HFFc6 (cell line): ENCODE results near the gene C3orf33. TPM values are rescaled to one million over a fixed set of nuclear protein-coding genes. Genes with fewer than 3 reads are reported as not detected.
A peak's percentile ranks its signal among the peaks of the same experiment; 100 is the strongest.

Source experiments
- DNase-seq: peaks from one replicate; pipeline ENCODE4 v3.0.0-alpha.2; 2018
- H3K27ac Mint-ChIP-seq: 2 replicates; pipeline ENCODE4 v1.8.0; 2020; ENCODE audit warnings: mild to moderate bottlenecking, mixed read lengths
- H3K27me3 Mint-ChIP-seq: 2 replicates; pipeline ENCODE4 v1.8.0; 2021; ENCODE audit warnings: mild to moderate bottlenecking, moderate library complexity, mixed read lengths; ENCODE audit not compliant: insufficient read depth
- H3K36me3 Mint-ChIP-seq: 2 replicates; pipeline ENCODE4 v1.8.0; 2021; ENCODE audit warnings: low read depth, mixed read lengths
- H3K4me1 Mint-ChIP-seq: 2 replicates; pipeline ENCODE4 v1.8.0; 2020; ENCODE audit warnings: low read depth, mixed read lengths
- H3K4me3 Mint-ChIP-seq: 2 replicates; pipeline ENCODE4 v1.8.0; 2020; ENCODE audit warnings: mild to moderate bottlenecking, moderate library complexity, mixed read lengths
- H3K9me3 Mint-ChIP-seq: 2 replicates; pipeline ENCODE4 v1.8.0; 2020; ENCODE audit warnings: mild to moderate bottlenecking, mixed read lengths
- total RNA-seq, 6 experiments: library from RNA; stranded (reverse); fragmentation: NEBNext Ultra II Directional; extraction: Animal tissue kit (Norgen Biotek cat#: 25700); gene quantifications; 2 replicates in 1 of 6; 3 replicates in 5 of 6; pipeline ENCODE4 v1.2.3, GENCODE V29; 2021
- TF ChIP-seq, protein P1 (sequence below): fragments of 200-600 bp; sonication (generic); IDR thresholded peaks from 2 replicates; pipeline ENCODE4 v1.5.0; 2021; ENCODE audit warnings: antibody characterized with exemption, mild to moderate bottlenecking

C3orf33 gene
- total RNA-seq, 6 experiments from 2014 or later: 3.3 to 4.5 (median 3.6) TPM

DNA sequence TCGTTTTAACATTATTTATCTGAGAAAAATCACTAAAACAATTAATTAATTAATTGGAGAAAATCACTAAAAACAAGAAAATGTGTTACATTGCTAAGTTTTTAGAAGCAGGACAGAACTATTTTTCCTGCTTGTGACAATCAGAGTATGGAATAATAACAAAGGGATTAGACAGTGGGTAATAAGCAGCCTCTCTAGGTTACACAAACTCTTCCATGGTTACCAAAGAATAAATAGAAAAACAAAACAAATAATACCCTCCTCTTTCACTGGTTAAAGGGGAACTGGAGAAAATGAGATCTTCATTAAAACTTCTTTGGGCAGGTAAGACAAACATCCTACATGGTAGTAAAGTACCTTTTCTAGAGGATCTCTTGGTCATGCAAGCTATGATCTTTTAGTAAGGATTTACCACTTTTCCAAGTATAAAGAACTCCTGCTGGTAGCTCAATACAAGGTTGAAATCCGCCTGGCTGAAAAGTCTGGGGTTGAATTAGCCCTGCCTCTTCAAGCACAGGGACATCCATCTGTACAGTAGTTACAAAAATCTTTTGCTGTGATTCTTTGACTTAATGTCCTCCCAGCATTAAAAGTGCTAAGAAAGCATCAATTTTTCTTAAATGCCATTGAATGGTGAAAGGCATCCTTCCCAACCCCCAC lies 58.7 kb downstream of the C3orf33 start:
- Mint-ChIP-seq H3K9me3 (no peaks in the 10 kb centered on the region), H3K36me3 (no peaks in the 10 kb centered on the region), H3K4me1 (peaks cover 27% of the 10 kb centered on the region), H3K4me3 (no peak overlapping the region), H3K27me3 (peaks cover 20% of the 10 kb centered on the region), H3K27ac (no peak overlapping the region)
- DNase-seq: no peak
- TF ChIP-seq, protein P1, sequence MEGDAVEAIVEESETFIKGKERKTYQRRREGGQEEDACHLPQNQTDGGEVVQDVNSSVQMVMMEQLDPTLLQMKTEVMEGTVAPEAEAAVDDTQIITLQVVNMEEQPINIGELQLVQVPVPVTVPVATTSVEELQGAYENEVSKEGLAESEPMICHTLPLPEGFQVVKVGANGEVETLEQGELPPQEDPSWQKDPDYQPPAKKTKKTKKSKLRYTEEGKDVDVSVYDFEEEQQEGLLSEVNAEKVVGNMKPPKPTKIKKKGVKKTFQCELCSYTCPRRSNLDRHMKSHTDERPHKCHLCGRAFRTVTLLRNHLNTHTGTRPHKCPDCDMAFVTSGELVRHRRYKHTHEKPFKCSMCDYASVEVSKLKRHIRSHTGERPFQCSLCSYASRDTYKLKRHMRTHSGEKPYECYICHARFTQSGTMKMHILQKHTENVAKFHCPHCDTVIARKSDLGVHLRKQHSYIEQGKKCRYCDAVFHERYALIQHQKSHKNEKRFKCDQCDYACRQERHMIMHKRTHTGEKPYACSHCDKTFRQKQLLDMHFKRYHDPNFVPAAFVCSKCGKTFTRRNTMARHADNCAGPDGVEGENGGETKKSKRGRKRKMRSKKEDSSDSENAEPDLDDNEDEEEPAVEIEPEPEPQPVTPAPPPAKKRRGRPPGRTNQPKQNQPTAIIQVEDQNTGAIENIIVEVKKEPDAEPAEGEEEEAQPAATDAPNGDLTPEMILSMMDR: no peak

DNA sequence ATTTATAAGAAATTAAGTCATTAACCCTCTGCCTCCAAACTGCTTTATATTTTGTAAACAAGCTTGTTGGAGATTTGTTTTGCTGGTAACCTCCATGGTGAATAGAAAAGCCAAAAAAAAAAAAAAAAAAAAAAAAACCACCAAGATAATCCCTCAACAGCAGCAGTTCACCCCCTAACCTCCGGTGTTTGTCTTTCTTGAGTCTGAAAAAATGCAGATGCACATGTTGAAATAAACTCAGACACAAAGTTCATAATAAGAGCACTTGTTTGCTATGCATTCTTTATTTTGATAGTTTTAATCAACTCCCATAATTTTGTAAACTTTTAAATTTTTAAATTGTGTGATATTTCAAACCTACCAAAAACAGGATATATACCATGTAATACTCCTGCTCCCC lies 59.4 kb downstream of the C3orf33 start:
- peaks cover 27% of the 10 kb centered on the region for H3K4me1 Mint-ChIP-seq
- H3K4me3 Mint-ChIP-seq: no peak overlapping the region
- H3K27me3 Mint-ChIP-seq: peaks cover 23% of the 10 kb centered on the region
- no peaks in the 10 kb centered on the region for H3K9me3 Mint-ChIP-seq
- TF ChIP-seq, protein P1: no peak
- H3K27ac Mint-ChIP-seq: no peak overlapping the region
- no peaks in the 10 kb centered on the region for H3K36me3 Mint-ChIP-seq
- no peak for DNase-seq

DNA sequence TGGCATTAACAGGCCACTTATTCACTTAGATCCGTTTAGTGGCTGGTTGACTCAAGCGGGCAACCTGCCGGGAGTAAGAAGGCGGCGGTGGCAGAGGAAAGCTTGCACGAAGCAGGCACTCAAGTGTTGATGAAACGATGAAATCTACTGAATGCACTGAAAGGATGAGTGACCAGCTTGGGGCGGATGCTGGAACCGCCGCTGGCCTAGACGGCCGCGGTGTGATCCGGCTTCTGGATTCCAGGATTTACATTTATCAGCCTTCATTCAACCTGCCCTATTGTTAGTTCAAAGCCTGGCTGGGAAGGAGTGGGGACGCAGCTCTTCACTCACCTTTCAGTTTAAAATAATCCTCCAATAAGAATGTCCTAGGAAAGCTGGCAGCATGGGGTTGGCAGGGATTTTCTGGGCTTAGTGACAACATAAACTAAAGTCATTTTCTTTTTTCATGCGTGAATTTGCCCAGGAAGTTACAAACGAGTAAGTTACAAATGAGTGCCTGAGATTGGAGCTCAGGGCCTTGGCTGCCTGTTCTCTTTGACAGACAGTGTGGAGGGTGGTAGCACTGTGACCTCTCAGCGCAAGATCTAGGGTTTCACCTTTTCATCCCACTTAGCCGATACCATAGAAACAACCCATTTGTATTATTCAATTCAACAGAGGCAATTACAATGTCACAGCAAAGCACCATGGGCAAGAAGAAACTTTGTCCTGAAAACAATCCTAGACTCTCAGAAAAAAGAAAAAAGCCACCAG lies 60.1 kb downstream of the C3orf33 start:
- TF ChIP-seq, protein P1: no peak
- no peak for DNase-seq
- Mint-ChIP-seq H3K27ac (no peak overlapping the region), H3K4me1 (peaks cover 27% of the 10 kb centered on the region), H3K4me3 (no peak overlapping the region), H3K9me3 (no peaks in the 10 kb centered on the region), H3K36me3 (no peaks in the 10 kb centered on the region), H3K27me3 (peaks cover 23% of the 10 kb centered on the region)

DNA sequence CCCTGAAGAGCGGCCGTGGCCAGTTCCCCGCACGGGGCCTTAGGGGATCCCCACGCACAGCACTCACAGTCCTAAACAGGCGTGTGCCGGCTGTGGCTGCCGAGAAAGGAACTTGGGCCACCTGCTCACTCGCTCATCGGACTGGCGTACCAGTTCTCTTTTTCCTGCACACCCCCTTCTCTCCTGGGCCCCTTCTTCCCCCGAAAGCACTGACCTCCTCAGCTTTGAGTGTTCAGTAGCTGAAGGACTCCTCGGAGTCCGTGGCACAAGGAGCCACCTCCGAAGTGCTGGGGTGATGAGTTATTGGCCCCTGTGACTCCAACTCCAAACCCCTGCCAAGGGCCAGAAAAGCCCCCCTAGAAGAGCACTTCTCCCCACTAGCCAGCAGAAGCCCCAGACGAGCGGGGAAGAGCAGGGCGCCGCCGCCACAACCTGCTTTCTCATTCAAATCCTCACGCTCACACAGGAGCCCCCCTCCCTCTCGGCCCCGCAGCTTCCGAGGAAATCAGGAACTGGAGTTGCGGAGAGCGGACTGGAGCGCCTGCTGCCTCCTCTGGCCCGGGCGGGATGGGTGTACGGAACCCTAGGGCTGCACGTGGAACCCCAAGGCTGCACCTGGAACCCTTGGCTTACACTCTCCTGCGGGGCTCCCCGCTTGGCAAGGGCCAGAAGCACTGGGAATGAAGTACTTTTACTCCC lies 61.3 kb downstream of the C3orf33 start, which contains the start of gene PLCH1:
PLCH1 (minus strand) TSS at position 446 of the 699 bp plus-strand sequence. CDS start 40,847 bp downstream, outside the sequence.
- peaks cover 27% of the 10 kb centered on the region for H3K4me1 Mint-ChIP-seq

DNA sequence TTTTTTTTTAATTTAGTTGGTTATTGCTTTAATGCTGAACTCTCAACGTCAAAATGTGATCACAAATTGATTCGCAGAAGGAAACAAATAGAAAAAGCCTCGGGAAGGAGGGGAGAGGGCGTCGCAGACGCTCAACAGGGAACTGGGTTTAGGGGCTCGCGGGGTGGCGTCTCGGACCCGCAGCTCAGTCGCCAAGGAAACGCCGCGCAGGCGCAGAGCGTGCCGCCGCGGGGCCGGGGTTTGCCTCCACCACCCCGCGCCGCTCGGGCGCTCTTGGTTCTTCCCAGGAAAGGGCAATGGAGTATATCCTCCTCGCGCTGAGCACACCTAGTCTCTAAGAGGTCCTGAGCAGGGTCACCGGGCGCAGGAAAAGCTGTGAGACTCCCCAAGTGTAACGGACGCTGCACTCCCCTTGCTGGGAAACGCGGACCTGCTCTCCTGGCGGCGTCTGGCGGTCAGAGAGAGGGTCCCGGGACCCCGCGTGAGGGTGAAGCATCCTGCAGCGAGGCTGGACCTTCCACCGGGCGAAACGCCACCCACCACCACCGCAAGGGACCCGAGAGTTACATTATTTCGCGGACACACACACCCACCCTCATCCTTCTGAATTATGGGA lies 62.0 kb downstream of the C3orf33 start:
- no peak for DNase-seq
- Mint-ChIP-seq H3K4me1 (peaks cover 24% of the 10 kb centered on the region), H3K4me3 (peak overlapping the region; percentile 92), H3K9me3 (no peaks in the 10 kb centered on the region), H3K27ac (no peak overlapping the region), H3K36me3 (no peaks in the 10 kb centered on the region), H3K27me3 (peaks cover 30% of the 10 kb centered on the region)
- TF ChIP-seq, protein P1: no peak

More for the DNA sequence above, 61.3 kb downstream of the C3orf33 start, which contains the start of gene PLCH1:
- peak; percentile 33 for DNase-seq
- Mint-ChIP-seq H3K4me3 (peak within 1 kb of the TSS; percentile 92), H3K9me3 (no peaks in the 10 kb centered on the region), H3K27ac (no peak within 1 kb of the TSS), H3K27me3 (peaks cover 30% of the 10 kb centered on the region), H3K36me3 (no peaks in the 10 kb centered on the region)
- TF ChIP-seq, protein P1: no peak
